Measurements from ENCODE around the gene VPREB3. TPM values are rescaled to one million over a fixed set of nuclear protein-coding genes. Genes with fewer than 3 reads are reported as not detected.

VPREB3 gene
- total and polyA plus RNA-seq, 2 of the 8 experiments (the other 6 are each of a cell fraction or from before 2014, with no cell fraction given), result 0.52 to 4.6 TPM

DNA sequence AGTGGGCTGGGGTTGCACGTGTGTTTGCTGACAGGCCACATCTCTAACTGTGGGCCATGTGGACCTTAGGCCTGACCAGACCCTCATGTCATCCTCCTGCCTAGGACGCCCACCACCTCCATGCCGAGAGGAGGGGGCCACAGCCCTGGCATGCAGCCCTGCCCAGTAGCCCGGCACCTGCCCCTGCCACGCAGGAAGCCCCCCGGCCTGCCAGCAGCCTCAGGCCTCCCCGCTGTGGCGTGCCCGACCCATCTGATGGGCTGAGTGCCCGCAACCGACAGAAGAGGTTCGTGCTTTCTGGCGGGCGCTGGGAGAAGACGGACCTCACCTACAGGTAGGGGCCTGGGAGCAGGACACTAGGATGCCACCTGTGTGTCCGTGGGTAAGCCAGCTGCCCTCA is 24.9 kb upstream of the VPREB3 start:
- Histone ChIP-seq H4K91ac (replicated peaks; ENCODE audit: insufficient read length, low read length) (no peak overlapping the region), H3K18ac (ENCODE audit: extremely low read depth, low read length) (no peak overlapping the region), H3K4me3 (ENCODE audit: extremely low read depth in 1 of 4, insufficient read depth in 2 of 4, low read depth in 3 of 4, low read length in 4 of 4) (no peak overlapping the region)

More for the DNA sequence above, 24.9 kb upstream of the VPREB3 start:
- WGBS, 2 experiments (ENCODE audit: extremely low coverage in 1 of 2, insufficient coverage in 1 of 2, insufficient read length in 1 of 2, insufficient replicate concordance in 2 of 2, low coverage in 1 of 2, low lambda C conversion rate in 2 of 2, missing lambda C conversion rate in 1 of 2), result 91% methylated on average over 16 of the region's 16 CpGs; no CpG with 5 or more reads in 1 of the 2 experiments
- Histone ChIP-seq H4K8ac (ENCODE audit: extremely low read depth, insufficient read depth, low read length) (no peak overlapping the region), H3K56ac (replicated peaks; ENCODE audit: insufficient read length, low read depth, low read length) (no peak overlapping the region), H3K36me3 (ENCODE audit: control insufficient read depth in 2 of 4, insufficient read depth in 4 of 4, low read length in 3 of 4) (no peaks in the 10 kb centered on the region), H3K4ac (replicated peaks; ENCODE audit: insufficient read length, low read depth, low read length) (no peak overlapping the region), H2BK120ac (replicated peaks; ENCODE audit: low read depth, low read length) (no peak overlapping the region), H3K4me2 (ENCODE audit: insufficient read depth in 1 of 2, low read depth in 2 of 2, low read length in 2 of 2) (no peak overlapping the region), H3K23me2 (ENCODE audit: low read depth, low read length) (no peaks in the 10 kb centered on the region), H3K14ac (ENCODE audit: insufficient read length) (no peak overlapping the region), H3K79me1 (ENCODE audit: low read depth, low read length) (no peaks in the 10 kb centered on the region), H2AK5ac (ENCODE audit: low read depth, low read length) (no peak overlapping the region), H3K9ac (replicated peaks in 1 of 4; ENCODE audit: extremely low read depth in 1 of 4, low read depth in 3 of 4, low read length in 3 of 4) (no peak overlapping the region), H3K79me2 (ENCODE audit: control insufficient read depth in 1 of 2, insufficient read depth in 2 of 2, low read length in 2 of 2) (no peaks in the 10 kb centered on the region), H3K9me3 (ENCODE audit: insufficient read depth in 2 of 2, low read depth in 1 of 2, low read length in 1 of 2) (no peaks in the 10 kb centered on the region), H3K4me1 (replicated peaks in 1 of 4; ENCODE audit: control insufficient read depth in 3 of 4, insufficient read depth in 4 of 4, low read length in 3 of 4) (peaks cover 0 to 6% (median 0%) of the 10 kb centered on the region in 4 experiments; a peak in 2 of 7 replicates), H3K27me3 (replicated peaks in 1 of 4; ENCODE audit: control insufficient read depth in 3 of 4, extremely low read depth in 1 of 4, insufficient read depth in 3 of 4, low read length in 3 of 4) (peaks cover 0 to 8% (median 2%) of the 10 kb centered on the region in 4 experiments; a peak in 4 of 7 replicates), H2BK15ac (ENCODE audit: low read length) (0 out of 2 replicates have a peak overlapping the region, but pooled peaks have one; percentile 29), H2BK5ac (ENCODE audit: low read depth, low read length) (no peak overlapping the region), H4K5ac (ENCODE audit: insufficient read length, low read depth, low read length) (no peak overlapping the region), H4K20me1 (replicated peaks in 1 of 2; ENCODE audit: control insufficient read depth in 1 of 2, insufficient read depth in 2 of 2, low read length in 2 of 2) (peaks cover 2% of the 10 kb centered on the region in 2 experiments), H3K23ac (ENCODE audit: insufficient read length) (no peak overlapping the region), H2BK12ac (ENCODE audit: low read depth, low read length) (no peak overlapping the region), H3K27ac (ENCODE audit: low read depth, low read length) (no peak overlapping the region), H2BK20ac (ENCODE audit: low read length) (no peak overlapping the region), H2AFZ (ENCODE audit: low read length) (no peak overlapping the region)
- FAIRE-seq (no peak), DNase-seq (ENCODE audit: low read depth in 1 of 2, low spot score in 2 of 2) (no peak)
- no peak for TF ChIP-seq TCF12 (IDR thresholded peaks at IDR 0.05; ENCODE audit: low read depth, low read length)
- POLR2A ChIA-PET (ENCODE audit: partially characterized antibody), result interaction anchor here (1.7 to 3.9 kb wide), 2 partner anchors 11 to 14 kb away, joined by 3 to 21 read pairs; partner anchors contain the start of gene CHCHD10
- CTCF ChIA-PET (ENCODE audit: partially characterized antibody), result interaction anchor here (0.8 to 5.8 kb wide), 2 partner anchors 9 to 13 kb away, joined by 3 to 42 read pairs; partner anchors contain the start of gene SMARCB1
